Endothelial cell of umbilical vein (primary cell): ENCODE data around the gene RIPK4. TPM values are rescaled to one million over a fixed set of nuclear protein-coding genes. Genes with fewer than 3 reads are reported as not detected.
A peak's percentile ranks its signal among the peaks of the same experiment; 100 is the strongest.

Experiments
- BruUV-seq: library from RNA; stranded (reverse); fragments of 400-500 nt; replicated peaks from 2 replicates; lab custom pipeline; 2021; lab: Mats Ljungman, UMichigan
- CTCF ChIA-PET: fragments of 300-600, 350-600 bp; sonication (Branson Sonifier 250); formaldehyde crosslinking; loops from one replicate; lab custom pipeline; 2021; ENCODE audit warnings: antibody characterized with exemption, inconsistent platforms; lab: Charles Lee
- POLR2A ChIA-PET: fragments of 300-600, 350-600 bp; sonication (Branson Sonifier 250); formaldehyde crosslinking; loops from one replicate; lab custom pipeline; 2021; ENCODE audit warnings: antibody characterized with exemption, inconsistent platforms; lab: Charles Lee
- DNase-seq: peaks from one replicate; pipeline ENCODE4 v3.0.0-alpha.2; 2011; ENCODE audit warnings: low read depth, low spot score
- FAIRE-seq: peaks from 2 replicates; lab custom pipeline; 2011; peaks lifted over from hg19 to GRCh38; lab: Jason Lieb, UNC
- H2AFZ ChIP-seq: 2 replicates; pipeline ENCODE4 v1.6.0; 2012; ENCODE audit warnings: low read depth, low read length, control low read depth, inconsistent platforms
- H3K27ac ChIP-seq: 2 replicates; pipeline ENCODE4 v1.5.1; 2011; ENCODE audit warnings: low read depth, mild to moderate bottlenecking, control low read depth, low read length, moderate library complexity; ENCODE audit not compliant: insufficient read depth
- H3K27me3 ChIP-seq, 2 experiments: 2 replicates each; pipeline versions ENCODE4 v1.6.0 to v1.6.1; 2011; ENCODE audit warnings: low read length in 2 of 2, mixed read lengths in 1 of 2; ENCODE audit not compliant: control insufficient read depth in 2 of 2, insufficient read depth in 2 of 2
- H3K36me3 ChIP-seq, 2 experiments: 2 replicates in 1 of 2; 3 replicates in 1 of 2; pipeline ENCODE4 v1.5.1; 2011; ENCODE audit warnings: low read length in 2 of 2, mild to moderate bottlenecking in 1 of 2, moderate library complexity in 1 of 2; ENCODE audit not compliant: control insufficient read depth in 2 of 2, insufficient read depth in 2 of 2; ENCODE audit errors: extremely low read depth in 1 of 2
- H3K4me1 ChIP-seq: 3 replicates; pipeline ENCODE4 v1.5.1; 2011; ENCODE audit warnings: mild to moderate bottlenecking, low read length; ENCODE audit not compliant: control insufficient read depth, insufficient read depth; ENCODE audit errors: extremely low read depth
- H3K4me2 ChIP-seq: 2 replicates; pipeline ENCODE4 v1.6.1; 2011; ENCODE audit warnings: low read length, control low read depth, mixed read lengths; ENCODE audit not compliant: insufficient read depth
- H3K4me3 ChIP-seq, 3 experiments: fragments of 200-600 bp in 1 of 3; sonication (generic), shearing (Covaris generic) in 1 of 3; replicated peaks in 1 of 3; 2 replicates each; pipeline ENCODE4 v1.5.1; 2011 to 2016; ENCODE audit warnings: control low read depth in 3 of 3, low read length in 3 of 3, mild to moderate bottlenecking in 2 of 3, inconsistent platforms in 1 of 3, low read depth in 1 of 3, moderate library complexity in 1 of 3; ENCODE audit not compliant: insufficient read depth in 1 of 3
- H3K79me2 ChIP-seq: 2 replicates; pipeline ENCODE4 v1.6.0; 2012; ENCODE audit warnings: low read length, inconsistent platforms; ENCODE audit not compliant: control insufficient read depth, insufficient read depth
- H3K9ac ChIP-seq: replicated peaks from 2 replicates; pipeline ENCODE3; 2011; ENCODE audit warnings: low read length, control low read depth; ENCODE audit not compliant: insufficient read depth; ENCODE audit errors: extremely low read depth
- H3K9me1 ChIP-seq: replicated peaks from 3 replicates; pipeline ENCODE4 v1.6.0; 2011; ENCODE audit warnings: mild to moderate bottlenecking, low read length; ENCODE audit not compliant: control insufficient read depth, insufficient read depth; ENCODE audit errors: extremely low read depth
- H3K9me3 ChIP-seq: replicated peaks from 2 replicates; pipeline ENCODE4 v1.5.1; 2012; ENCODE audit warnings: low read length, inconsistent platforms; ENCODE audit not compliant: control insufficient read depth, insufficient read depth
- H4K20me1 ChIP-seq: replicated peaks from 2 replicates; pipeline ENCODE3; 2011; ENCODE audit warnings: mild to moderate bottlenecking, low read length; ENCODE audit not compliant: control insufficient read depth, insufficient read depth; ENCODE audit errors: extremely low read depth
- CTCF ChIP-seq, 2 donors: IDR thresholded peaks; 1 replicate in 1 of 2; 2 replicates in 1 of 2; pipeline ENCODE4 v1.5.1; 2011; ENCODE audit warnings: low read length in 2 of 2, mild to moderate bottlenecking in 2 of 2, moderate library complexity in 2 of 2, control low read depth in 1 of 2, inconsistent platforms in 1 of 2, low read depth in 1 of 2; ENCODE audit not compliant: insufficient read depth in 1 of 2; ENCODE audit errors: extremely low read depth in 1 of 2
- EZH2 ChIP-seq: IDR thresholded peaks from 2 replicates; pipeline ENCODE4 v1.6.1; 2012; ENCODE audit warnings: borderline replicate concordance, low read depth, mild to moderate bottlenecking, moderate library complexity, low read length, inconsistent platforms; ENCODE audit not compliant: severe bottlenecking
- MAX ChIP-seq: IDR thresholded peaks from 2 replicates; pipeline ENCODE4 v1.6.1; 2011; ENCODE audit not compliant: insufficient read depth, insufficient read length
- MYC ChIP-seq: IDR thresholded peaks from one replicate; pipeline ENCODE4 v1.6.1; 2011; ENCODE audit warnings: mild to moderate bottlenecking, low read depth, low read length
- dilution Hi-C: fragments of 300-500 bp; cut with MboI; formaldehyde crosslinking; loops from one replicate; pipeline ENCODE4 v1.15.0; 2019; ENCODE audit warnings: low sequenced_read_pairs; ENCODE audit not compliant: extremely low pct_ligation_motif_present
- intact Hi-C: fragments of 100-400 bp; cut with micrococcal nuclease; formaldehyde crosslinking; loops from one replicate; pipeline ENCODE4 v1.10.0; 2022
- polyA plus RNA-seq, 4 experiments: library from polyadenylated mRNA; depleted of rRNA in 3 of 4; stranded (reverse) in 3 of 4; unstranded in 1 of 4; fragments of >200 nt; gene quantifications; 2 replicates each; pipeline versions ENCODE4 v1.2.1 to v1.2.3, GENCODE V29; 2011 to 2012; ENCODE audit warnings: missing spikeins in 1 of 4
- total RNA-seq: library from RNA; stranded (reverse); gene quantifications from 2 replicates; pipeline ENCODE4 v1.2.3, GENCODE V29; 2021

The RIPK4 gene
- total and polyA plus RNA-seq, 2 donors (not counting 3 experiments of a cell fraction or from before 2014, with no cell fraction given) = not detected

- intact Hi-C loops (loop anchor here (1.0 to 5.0 kb wide), 3 partner anchors 167 to 657 kb away; no protein-coding TSS in a partner anchor), dilution Hi-C loops (no loop called here)
- H3K4me2 ChIP-seq = no peak overlapping the region
- no peak overlapping the region for H3K9ac ChIP-seq
- H3K4me1 ChIP-seq = no peaks in the 10 kb centered on the region
- FAIRE-seq (no peak), DNase-seq (no peak)
- no peaks in the 10 kb centered on the region for H3K79me2 ChIP-seq
- no peaks in the 10 kb centered on the region for H3K9me1 ChIP-seq
- POLR2A ChIA-PET = no interaction called here
- TF ChIP-seq MAX (no peak), EZH2 (peak; percentile 38)
- H3K27me3 ChIP-seq = peaks cover 23 to 47% of the 10 kb centered on the region in 2 experiments
- no peak overlapping the region for H3K4me3 ChIP-seq
- CTCF ChIA-PET = interaction anchor here (0.8 to 4.6 kb wide), 22 partner anchors 8 to 1635 kb away, joined by 3 to 94 read pairs (median 6); partner anchors contain the start of gene RIPK4
- no peaks in the 10 kb centered on the region for H4K20me1 ChIP-seq
- H2AFZ ChIP-seq = no peak overlapping the region
- BruUV-seq = no TSS peak
- H3K36me3 ChIP-seq = no peaks in the 10 kb centered on the region
- H3K27ac ChIP-seq = no peak overlapping the region
- H3K9me3 ChIP-seq = no peaks in the 10 kb centered on the region
Measured at GRCh38 chr21:41778930-41779600, 12.2 kb upstream of the RIPK4 start.

- Histone ChIP-seq H4K20me1 (no peaks in the 10 kb centered on the region), H3K4me1 (no peaks in the 10 kb centered on the region), H3K4me3 (no peak overlapping the region), H3K79me2 (no peaks in the 10 kb centered on the region), H3K4me2 (no peak overlapping the region), H3K9ac (no peak overlapping the region), H3K27ac (no peak overlapping the region), H3K9me1 (no peaks in the 10 kb centered on the region), H3K9me3 (no peaks in the 10 kb centered on the region), H2AFZ (no peak overlapping the region), H3K36me3 (no peaks in the 10 kb centered on the region), H3K27me3 (peaks cover 23 to 51% of the 10 kb centered on the region in 2 experiments)
- TF ChIP-seq CTCF (IDR thresholded peaks at IDR 0.05; ENCODE audit: extremely low read depth in 1 of 2, insufficient read depth in 1 of 2, low read depth in 1 of 2, low read length in 2 of 2) (peak; percentile 77 to 95), MYC (no peak)
- ChIA-PET POLR2A (interaction anchor here (0.6 kb wide), 1 partner anchor 925 kb away, joined by 4 read pairs; no protein-coding TSS in a partner anchor), CTCF (interaction anchor here (0.7 to 4.6 kb wide), 26 partner anchors 8 to 1634 kb away, joined by 3 to 94 read pairs (median 5); partner anchors contain the start of gene RIPK4)
- DNase-seq = peak; percentile 58
- intact Hi-C loops (loop anchor here (1.0 to 5.0 kb wide), 3 partner anchors 166 to 656 kb away; no protein-coding TSS in a partner anchor), dilution Hi-C loops (no loop called here)
- no TSS peak for BruUV-seq
- peak; percentile 78 for FAIRE-seq
Measured at GRCh38 chr21:41777951-41778815, 11.3 kb upstream of the RIPK4 start.
